T-helper 1 cell (primary cell): ENCODE data around the gene CTU2.

Experiments used
- DNase-seq, 5 donors: peaks; one replicate each; pipeline ENCODE4 v3.0.0-alpha.2; 2012 to 2020

The CTU2 gene

GRCh38 chr16:88714420-88715302 lies 8.4 kb downstream of the CTU2 start:
- DNase-seq: no peak

GRCh38 chr16:88715312-88716190 lies 9.2 kb downstream of the CTU2 start:
- no peak for DNase-seq

GRCh38 chr16:88716201-88716600 lies 9.9 kb downstream of the CTU2 start:
- DNase-seq: no peak

- no peak for DNase-seq
Measured at GRCh38 chr16:88716601-88717001, 10.3 kb downstream of the CTU2 start.

GRCh38 chr16:88718178-88718577 lies 11.9 kb downstream of the CTU2 start:
- DNase-seq: no peak

- DNase-seq: no peak
Measured at GRCh38 chr16:88719267-88719932, 13.1 kb downstream of the CTU2 start.

- no peak for DNase-seq
Measured at GRCh38 chr16:88719933-88720296, 13.6 kb downstream of the CTU2 start.

GRCh38 chr16:88720396-88720970 lies 14.2 kb downstream of the CTU2 start:
- DNase-seq: no peak

- no peak for DNase-seq
Measured at GRCh38 chr16:88721236-88721635, 14.9 kb downstream of the CTU2 start.

- no peak for DNase-seq
Measured at GRCh38 chr16:88721815-88722755, 15.8 kb downstream of the CTU2 start.

GRCh38 chr16:88722784-88723506 lies 16.6 kb downstream of the CTU2 start:
- no peak for DNase-seq

- no peak for DNase-seq
Measured at GRCh38 chr16:88723507-88723887, 17.2 kb downstream of the CTU2 start.

- DNase-seq: no peak
Measured at GRCh38 chr16:88723911-88724310, 17.6 kb downstream of the CTU2 start.

GRCh38 chr16:88724855-88725555 lies 18.7 kb downstream of the CTU2 start:
- no peak for DNase-seq

- DNase-seq: no peak
Measured at GRCh38 chr16:88725609-88726407, 19.5 kb downstream of the CTU2 start.

GRCh38 chr16:88726408-88726749 lies 20.1 kb downstream of the CTU2 start:
- DNase-seq: no peak

- DNase-seq: no peak
Measured at GRCh38 chr16:88726981-88727380, 20.7 kb downstream of the CTU2 start.

- DNase-seq: no peak
Measured at GRCh38 chr16:88727871-88728270, 21.6 kb downstream of the CTU2 start.
